ENCODE data around the gene LAMTOR5. TPM values are rescaled to one million over a fixed set of nuclear protein-coding genes. Genes with fewer than 3 reads are reported as not detected.
"Not testable (repeated sequence)": the region's sequence is repeated elsewhere in the genome, so short reads cannot be mapped to it uniquely, and the experiment has no call there.

The LAMTOR5 gene
- total and polyA plus RNA-seq, 7 experiments from 2014 or later: 63.3 to 238 (median 87.5) TPM

DNA sequence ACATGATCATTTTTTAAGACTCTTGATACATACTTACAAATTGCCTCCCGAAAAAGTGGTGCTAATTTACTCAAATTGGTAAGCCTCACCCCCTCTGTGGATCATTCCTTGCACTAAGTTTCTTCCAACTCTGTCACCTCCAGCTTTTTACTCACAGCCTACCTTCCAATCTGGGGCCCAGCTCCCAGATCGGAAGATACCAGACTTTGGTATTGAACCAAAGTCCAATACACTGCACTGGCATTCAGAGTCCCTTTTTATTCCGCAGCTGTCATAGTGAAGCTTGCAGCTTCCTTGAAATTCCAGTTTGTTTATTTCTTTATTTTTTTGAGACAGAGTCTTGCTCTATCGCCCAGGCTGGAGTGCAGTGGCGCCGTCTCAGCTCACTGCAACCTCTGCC, 1.8 kb upstream of the LAMTOR5 start:
- DNase-seq (no peak), ATAC-seq (no peak)
- H3K27ac Mint-ChIP-seq: peak overlapping the region in 3 of 9 donors; percentile 28 to 99 (median 49)
- Histone ChIP-seq H3K27ac (ENCODE audit: low read depth, low read length) (no peak overlapping the region), H3K27me3 (ENCODE audit: control insufficient read depth in 2 of 2, insufficient read depth in 2 of 2, low read length in 2 of 2) (no peaks in the 10 kb centered on the region), H3K4me3 (ENCODE audit: low read length) (no peak overlapping the region), H3K36me3 (ENCODE audit: control insufficient read depth in 2 of 3, insufficient read depth in 3 of 3, low read length in 3 of 3) (peaks cover 0 to 10% (median 0%) of the 10 kb centered on the region in 3 experiments), H3K4me1 (ENCODE audit: control insufficient read depth in 2 of 2, insufficient read depth in 2 of 2, low read length in 2 of 2) (peaks cover 19 to 22% of the 10 kb centered on the region in 2 donors), H3K9me3 (ENCODE audit: control insufficient read depth in 2 of 3, low read length in 3 of 3) (no peaks in the 10 kb centered on the region)
- ChIA-PET POLR2A (interaction anchor here (1.3 to 6.2 kb wide), 5 partner anchors 12 to 200 kb away, joined by 3 to 64 read pairs (median 5); partner anchors contain the start of gene RBM15), CTCF (interaction anchor here (1.2 to 2.7 kb wide), 4 partner anchors 51 to 200 kb away, joined by 3 to 14 read pairs (median 9); partner anchors contain the start of gene RBM15)
- H3K27me3 Mint-ChIP-seq: no peaks in the 10 kb centered on the region
- H3K4me1 Mint-ChIP-seq: peaks cover 9 to 38% (median 28%) of the 10 kb centered on the region in 7 donors
- H3K4me3 Mint-ChIP-seq: peak overlapping the region in 6 of 10 donors; percentile 29 to 100 (median 94)
- H3K9me3 Mint-ChIP-seq: peaks cover 0 to 4% (median 0%) of the 10 kb centered on the region in 11 donors
- intact Hi-C loops (cut with micrococcal nuclease): loop anchor here (5.0 to 10.0 kb wide), 6 partner anchors 263 to 1195 kb away; partner anchors contain the start of genes CD53 (in 1 of the 2), KCNA3 (in 1 of the 2), LRIF1 (in 1 of the 2) and PSMA5 (in 1 of the 2)
- H3K36me3 Mint-ChIP-seq: peaks cover 1 to 7% (median 4%) of the 10 kb centered on the region in 5 donors

GRCh38 chr1:110408488-110408887, 994 bp upstream of the LAMTOR5 start:
- peaks cover 0 to 4% (median 0%) of the 10 kb centered on the region in 11 donors for H3K9me3 Mint-ChIP-seq
- Histone ChIP-seq H3K27ac (ENCODE audit: low read depth, low read length) (peak overlapping the region; percentile 92), H3K36me3 (ENCODE audit: control insufficient read depth in 2 of 3, insufficient read depth in 3 of 3, low read length in 3 of 3) (peaks cover 0 to 18% (median 6%) of the 10 kb centered on the region in 3 experiments), H3K4me3 (ENCODE audit: low read length) (peak overlapping the region; percentile 12), H3K9me3 (ENCODE audit: control insufficient read depth in 2 of 3, low read length in 3 of 3) (no peaks in the 10 kb centered on the region), H3K27me3 (ENCODE audit: control insufficient read depth in 2 of 2, insufficient read depth in 2 of 2, low read length in 2 of 2) (no peaks in the 10 kb centered on the region), H3K4me1 (ENCODE audit: control insufficient read depth in 2 of 2, insufficient read depth in 2 of 2, low read length in 2 of 2) (peaks cover 19 to 22% of the 10 kb centered on the region in 2 donors)
- peak overlapping the region; percentile 49 to 100 (median 98) for H3K27ac Mint-ChIP-seq
- ATAC-seq (no peak), DNase-seq (no peak)
- H3K27me3 Mint-ChIP-seq: no peaks in the 10 kb centered on the region
- H3K4me1 Mint-ChIP-seq: peaks cover 9 to 40% (median 31%) of the 10 kb centered on the region in 7 donors
- intact Hi-C loops (cut with micrococcal nuclease): loop anchor here (5.0 to 10.0 kb wide), 6 partner anchors 264 to 1194 kb away; partner anchors contain the start of genes CD53 (in 1 of the 2), KCNA3 (in 1 of the 2), LRIF1 (in 1 of the 2) and PSMA5 (in 1 of the 2)
- CTCF ChIA-PET: interaction anchor here (0.6 to 2.7 kb wide), 6 partner anchors 52 to 215 kb away, joined by 3 to 14 read pairs (median 6); partner anchors contain the start of gene RBM15
- H3K36me3 Mint-ChIP-seq: peaks cover 4 to 9% (median 8%) of the 10 kb centered on the region in 5 donors
- H3K4me3 Mint-ChIP-seq: peak overlapping the region; percentile 63 to 100 (median 99)
- POLR2A ChIA-PET: interaction anchor here (0.7 to 6.2 kb wide), 7 partner anchors 11 to 1010 kb away, joined by 3 to 64 read pairs (median 4); partner anchors contain the start of gene RBM15

DNA sequence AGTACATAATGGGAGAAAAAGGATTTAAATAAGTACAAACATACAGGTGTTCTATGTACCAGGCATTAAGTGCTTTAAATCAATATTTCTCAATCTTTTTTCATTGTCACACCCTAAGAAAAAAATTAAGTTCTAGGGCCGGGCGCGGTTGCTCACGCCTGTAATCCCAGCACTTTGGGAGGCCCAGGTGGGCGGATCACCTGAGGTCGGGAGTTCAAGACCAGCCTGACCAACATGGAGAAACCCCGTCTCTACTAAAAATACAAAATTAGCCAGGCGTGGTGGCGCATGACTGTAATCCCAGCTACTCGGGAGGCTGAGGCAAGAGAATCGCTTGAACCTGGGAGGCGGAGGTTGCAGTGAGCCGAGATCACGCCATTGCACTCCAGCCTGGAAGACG, 1.1 kb downstream of the LAMTOR5 start:
- ATAC-seq; H3K9me3 Mint-ChIP-seq; H3K27me3 ChIP-seq (ENCODE audit: control insufficient read depth in 2 of 2, insufficient read depth in 2 of 2, low read length in 2 of 2); H3K9me3 ChIP-seq (ENCODE audit: control insufficient read depth in 2 of 3, low read length in 3 of 3); H3K36me3 Mint-ChIP-seq; DNase-seq; CTCF ChIA-PET; H3K27me3 Mint-ChIP-seq: not testable (repeated sequence)
- H3K4me1 ChIP-seq (ENCODE audit: control insufficient read depth in 2 of 2, insufficient read depth in 2 of 2, low read length in 2 of 2): peaks cover 16 to 19% of the 10 kb centered on the region in 2 donors
- intact Hi-C loops (cut with micrococcal nuclease): loop anchor here (2.0 to 10.0 kb wide), 8 partner anchors 204 to 1192 kb away; partner anchors contain the start of genes CD53 (in 1 of the 2), KCNA3 (in 1 of the 2), LRIF1 (in 1 of the 2) and PSMA5 (in 1 of the 2)
- peaks cover 9 to 39% (median 27%) of the 10 kb centered on the region in 7 donors for H3K4me1 Mint-ChIP-seq
- peaks cover 0 to 39% (median 21%) of the 10 kb centered on the region in 3 experiments for H3K36me3 ChIP-seq (ENCODE audit: control insufficient read depth in 2 of 3, insufficient read depth in 3 of 3, low read length in 3 of 3)
- peak overlapping the region; percentile 87 to 100 (median 99) for H3K27ac Mint-ChIP-seq
- POLR2A ChIA-PET: interaction anchor here (0.9 to 6.2 kb wide), 2 partner anchors 69 to 196 kb away, joined by 4 to 64 read pairs; partner anchors contain the start of genes KCNC4 and RBM15
- peak overlapping the region; percentile 95 for H3K4me3 ChIP-seq (ENCODE audit: low read length)
- H3K4me3 Mint-ChIP-seq: peak overlapping the region; percentile 88 to 100 (median 99)
- H3K27ac ChIP-seq (ENCODE audit: low read depth, low read length): peak overlapping the region; percentile 92

GRCh38 chr1:110404401-110404800, 3.1 kb downstream of the LAMTOR5 start:
- H3K27me3 Mint-ChIP-seq: no peaks in the 10 kb centered on the region
- peaks cover 9 to 38% (median 27%) of the 10 kb centered on the region in 7 donors for H3K4me1 Mint-ChIP-seq
- H3K4me3 Mint-ChIP-seq: no peak overlapping the region
- Histone ChIP-seq H3K9me3 (ENCODE audit: control insufficient read depth in 2 of 3, low read length in 3 of 3) (no peaks in the 10 kb centered on the region), H3K36me3 (ENCODE audit: control insufficient read depth in 2 of 3, insufficient read depth in 3 of 3, low read length in 3 of 3) (peaks cover 0 to 51% (median 24%) of the 10 kb centered on the region in 3 experiments), H3K27ac (ENCODE audit: low read depth, low read length) (peak overlapping the region; percentile 1), H3K4me1 (ENCODE audit: control insufficient read depth in 2 of 2, insufficient read depth in 2 of 2, low read length in 2 of 2) (peaks cover 16 to 19% of the 10 kb centered on the region in 2 donors), H3K27me3 (ENCODE audit: control insufficient read depth in 2 of 2, insufficient read depth in 2 of 2, low read length in 2 of 2) (no peaks in the 10 kb centered on the region), H3K4me3 (ENCODE audit: low read length) (no peak overlapping the region)
- ChIA-PET POLR2A (interaction anchor here (6.2 kb wide), 1 partner anchor 67 kb away, joined by 64 read pairs; the partner anchor contains the start of gene RBM15), CTCF (interaction anchor here (0.7 to 0.8 kb wide), 2 partner anchors 8 to 53 kb away, joined by 3 read pairs; no protein-coding TSS in a partner anchor)
- no peak for DNase-seq
- H3K27ac Mint-ChIP-seq: peak overlapping the region in 5 of 9 donors; percentile 17 to 68 (median 53)
- intact Hi-C loops (cut with micrococcal nuclease): loop anchor here in 1 of 2 donors (10.0 kb wide), 2 partner anchors 470 to 1190 kb away; partner anchors contain the start of genes CD53 and SARS1
- peaks cover 4 to 14% (median 12%) of the 10 kb centered on the region in 5 donors for H3K36me3 Mint-ChIP-seq
- H3K9me3 Mint-ChIP-seq: peaks cover 0 to 4% (median 0%) of the 10 kb centered on the region in 11 donors
- ATAC-seq: no peak

DNA sequence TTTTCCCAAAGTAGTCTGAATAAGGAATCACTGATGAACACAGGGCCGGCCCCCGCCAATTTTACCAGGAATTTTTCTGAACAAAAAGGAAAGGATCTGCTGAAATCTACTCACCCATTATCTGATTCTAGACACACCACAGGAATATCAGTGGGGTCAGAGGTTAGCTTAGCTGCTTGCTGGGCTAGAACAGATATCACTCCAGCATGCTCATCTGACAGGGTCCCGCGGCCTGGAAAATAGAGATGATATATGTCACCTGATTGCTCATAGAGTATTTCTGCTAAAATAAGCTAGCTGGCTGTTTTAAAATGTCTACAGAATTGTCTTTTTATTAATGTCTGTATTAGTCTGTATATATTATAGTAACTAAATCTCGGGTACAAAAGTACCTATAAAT, 3.7 kb downstream of the LAMTOR5 start:
- H3K36me3 Mint-ChIP-seq: peaks cover 4 to 14% (median 12%) of the 10 kb centered on the region in 5 donors
- H3K27me3 ChIP-seq (ENCODE audit: control insufficient read depth in 2 of 2, insufficient read depth in 2 of 2, low read length in 2 of 2): no peaks in the 10 kb centered on the region
- H3K4me1 ChIP-seq (ENCODE audit: control insufficient read depth in 2 of 2, insufficient read depth in 2 of 2, low read length in 2 of 2): peaks cover 14 to 19% of the 10 kb centered on the region in 2 donors
- H3K27me3 Mint-ChIP-seq: no peaks in the 10 kb centered on the region
- H3K27ac ChIP-seq (ENCODE audit: low read depth, low read length): no peak overlapping the region
- H3K36me3 ChIP-seq (ENCODE audit: control insufficient read depth in 2 of 3, insufficient read depth in 3 of 3, low read length in 3 of 3): peaks cover 0 to 53% (median 24%) of the 10 kb centered on the region in 3 experiments
- no peaks in the 10 kb centered on the region for H3K9me3 ChIP-seq (ENCODE audit: control insufficient read depth in 2 of 3, low read length in 3 of 3)
- ATAC-seq (no peak), DNase-seq (no peak)
- H3K4me3 Mint-ChIP-seq: no peak overlapping the region
- H3K4me1 Mint-ChIP-seq: peaks cover 8 to 34% (median 21%) of the 10 kb centered on the region in 7 donors
- intact Hi-C loops (cut with micrococcal nuclease): loop anchor here in 1 of 2 donors (10.0 kb wide), 2 partner anchors 471 to 1189 kb away; partner anchors contain the start of genes CD53 and SARS1
- ChIA-PET CTCF (interaction anchor here (0.6 to 0.8 kb wide), 2 partner anchors 8 to 64 kb away, joined by 3 read pairs; partner anchors contain the start of gene RBM15), POLR2A (no interaction called here)
- H3K4me3 ChIP-seq (ENCODE audit: low read length): no peak overlapping the region
- H3K9me3 Mint-ChIP-seq: peaks cover 0 to 4% (median 0%) of the 10 kb centered on the region in 11 donors
- peak overlapping the region in 1 of 9 donors; percentile 26 for H3K27ac Mint-ChIP-seq

GRCh38 chr1:110396259-110396958, 11.1 kb downstream of the LAMTOR5 start:
- H3K4me3 Mint-ChIP-seq; H3K9me3 ChIP-seq (ENCODE audit: control insufficient read depth in 2 of 3, low read length in 3 of 3); H3K27me3 ChIP-seq (ENCODE audit: control insufficient read depth in 2 of 2, insufficient read depth in 2 of 2, low read length in 2 of 2); CTCF ChIA-PET; H3K27ac ChIP-seq (ENCODE audit: low read depth, low read length); POLR2A ChIA-PET; intact Hi-C loops (cut with micrococcal nuclease); ATAC-seq; H3K4me3 ChIP-seq (ENCODE audit: low read length); H3K9me3 Mint-ChIP-seq; H3K4me1 Mint-ChIP-seq; DNase-seq; H3K27me3 Mint-ChIP-seq; H3K27ac Mint-ChIP-seq; H3K4me1 ChIP-seq (ENCODE audit: control insufficient read depth in 2 of 2, insufficient read depth in 2 of 2, low read length in 2 of 2): not testable (repeated sequence)
- H3K36me3 Mint-ChIP-seq: peaks cover 3 to 37% (median 25%) of the 10 kb centered on the region in 5 donors
- H3K36me3 ChIP-seq (ENCODE audit: control insufficient read depth in 2 of 3, insufficient read depth in 3 of 3, low read length in 3 of 3): peaks cover 0 to 15% (median 3%) of the 10 kb centered on the region in 3 experiments
